GM19455 (cell line): ENCODE data around the gene ZBTB16.

Experiments
- ATAC-seq: cut with Tn5 transposase; IDR thresholded peaks from one replicate; pipeline ENCODE4 v1.9.1; 2021; ENCODE audit not compliant: unreplicated experiment

Gene ZBTB16

GRCh38 chr11:114291381-114291780 lies 231.9 kb downstream of the ZBTB16 start:
- ATAC-seq = no peak

- ATAC-seq = no peak
These were observed 232.6 kb downstream of the ZBTB16 start for GRCh38 chr11:114291842-114292680.

GRCh38 chr11:114293201-114293711 lies 233.7 kb downstream of the ZBTB16 start:
- no peak for ATAC-seq

DNA sequence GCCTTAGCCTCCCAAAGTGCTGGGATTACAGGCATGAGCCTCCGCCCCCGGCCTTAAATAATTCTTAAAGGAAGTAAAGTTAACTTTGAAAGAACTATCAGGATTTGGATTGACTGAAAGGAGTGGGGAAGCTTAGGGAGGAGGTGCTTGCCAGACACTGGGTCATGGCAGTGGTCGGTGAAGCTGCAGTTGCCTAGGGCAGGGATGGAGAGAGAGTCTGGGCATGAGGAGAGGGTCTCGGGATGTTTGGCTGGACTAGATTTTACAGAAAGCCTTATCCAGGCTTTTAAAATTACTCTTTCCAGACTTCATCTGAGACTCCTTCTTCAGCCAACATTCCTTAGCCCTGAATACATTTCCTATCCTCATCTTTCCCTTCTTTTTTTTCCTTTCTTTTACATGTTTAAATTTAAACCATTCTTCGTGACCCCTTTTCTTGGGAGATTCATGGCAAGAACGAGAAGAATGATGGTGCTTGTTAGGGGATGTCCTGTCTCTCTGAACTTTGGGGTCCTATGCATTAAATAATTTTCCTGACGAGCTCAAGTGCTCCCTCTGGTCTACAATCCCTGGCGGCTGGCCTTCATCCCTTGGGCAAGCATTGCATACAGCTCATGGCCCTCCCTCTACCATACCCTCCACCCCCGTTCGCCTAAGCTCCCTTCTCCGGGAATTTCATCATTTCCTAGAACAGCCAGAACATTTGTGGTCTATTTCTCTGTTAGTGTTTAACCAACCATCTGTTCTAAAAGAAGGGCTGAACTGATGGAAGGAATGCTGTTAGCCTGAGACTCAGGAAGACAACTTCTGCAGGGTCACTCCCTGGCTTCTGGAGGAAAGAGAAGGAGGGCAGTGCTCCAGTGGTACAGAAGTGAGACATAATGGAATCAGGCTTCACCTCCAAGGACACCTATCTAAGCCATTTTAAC lies 236.4 kb downstream of the ZBTB16 start, which contains the start of gene NNMT:
Gene NNMT (plus strand): TSS at position 724 of the 929 bp plus-strand sequence. CDS start 158 bp downstream, at position 882.
- ATAC-seq = no peak

- no peak for ATAC-seq
These were observed 237.3 kb downstream of the ZBTB16 start for GRCh38 chr11:114296605-114297372.

- no peak for ATAC-seq
These were observed 238.5 kb downstream of the ZBTB16 start for GRCh38 chr11:114297806-114298709.

- ATAC-seq = no peak
These were observed 239.2 kb downstream of the ZBTB16 start for GRCh38 chr11:114298710-114299109.
